GM12878 (cell line): ENCODE measurements around the gene ATP6AP2. TPM values are rescaled to one million over a fixed set of nuclear protein-coding genes. Genes with fewer than 3 reads are reported as not detected.

Experiments
- BCL3 ChIP-seq: IDR thresholded peaks from 2 replicates; pipeline ENCODE4 v1.6.1; 2011; ENCODE audit warnings: borderline replicate concordance, low read depth, mild to moderate bottlenecking, moderate library complexity, low read length; ENCODE audit not compliant: insufficient read depth, poor library complexity, severe bottlenecking
- EGR1 ChIP-seq, 2 experiments: IDR thresholded peaks; 1 replicate in 1 of 2; 2 replicates in 1 of 2; pipeline ENCODE4 v1.6.1; 2011 to 2012; ENCODE audit warnings: low read depth in 2 of 2, low read length in 2 of 2, borderline replicate concordance in 1 of 2, mild to moderate bottlenecking in 1 of 2, moderate library complexity in 1 of 2
- EP300 ChIP-seq, 2 experiments: fragments of 150-350 bp in 1 of 2; IDR thresholded peaks; 2 replicates each; pipeline ENCODE4 v1.6.1; 2011 to 2012; ENCODE audit warnings: low read depth in 2 of 2, low read length in 2 of 2, borderline replicate concordance in 1 of 2, improper control_type of control experiment in 1 of 2, inconsistent platforms in 1 of 2; ENCODE audit not compliant: control insufficient read depth in 1 of 2
- FOS ChIP-seq: IDR thresholded peaks from 3 replicates; pipeline ENCODE4 v1.6.1; 2011; ENCODE audit warnings: borderline replicate concordance; ENCODE audit not compliant: insufficient read length; ENCODE audit errors: extremely low read depth
- FOXM1 ChIP-seq: IDR thresholded peaks from 2 replicates; pipeline ENCODE4 v1.6.1; 2012; ENCODE audit warnings: low read depth, mild to moderate bottlenecking, inconsistent platforms, low read length, moderate library complexity
- JUND ChIP-seq: IDR thresholded peaks from 2 replicates; pipeline ENCODE4 v1.6.1; 2012; ENCODE audit warnings: low read depth, mild to moderate bottlenecking, low read length, improper control_type of control experiment, moderate library complexity
- MTA2 ChIP-seq: fragments of 450-650 bp; IDR thresholded peaks from 2 replicates; pipeline ENCODE4 v1.6.1; 2016; ENCODE audit warnings: low read depth, mild to moderate bottlenecking, moderate library complexity
- NKRF ChIP-seq: fragments of 450-650 bp; conservative IDR thresholded peaks from 2 replicates; pipeline ENCODE4 v1.6.1; 2017; ENCODE audit warnings: mild to moderate bottlenecking, moderate library complexity
- SMAD5 ChIP-seq: IDR thresholded peaks from 2 replicates; pipeline ENCODE4 v1.6.1; 2016; ENCODE audit warnings: antibody characterized with exemption, low read depth
- SMARCA5 ChIP-seq: fragments of 450-650 bp; IDR thresholded peaks from 2 replicates; pipeline ENCODE4 v1.6.1; 2017; ENCODE audit warnings: mild to moderate bottlenecking
- SREBF1 ChIP-seq: IDR thresholded peaks from 2 replicates; pipeline ENCODE4 v1.6.1; 2012; ENCODE audit warnings: mild to moderate bottlenecking, low read length
- SRF ChIP-seq, 2 experiments: IDR thresholded peaks; 2 replicates each; pipeline ENCODE4 v1.6.1; 2011; ENCODE audit warnings: low read depth in 2 of 2, low read length in 2 of 2, mild to moderate bottlenecking in 1 of 2, moderate library complexity in 1 of 2
- TCF7 ChIP-seq: IDR thresholded peaks from 2 replicates; pipeline ENCODE4 v1.6.1; 2014; ENCODE audit warnings: antibody characterized with exemption, borderline replicate concordance
- ZNF24 ChIP-seq: fragments of 450-650 bp; IDR thresholded peaks from 2 replicates; pipeline ENCODE4 v1.6.1; 2017; ENCODE audit warnings: antibody characterized with exemption, mild to moderate bottlenecking
- ZNF622 ChIP-seq: fragments of 450-650 bp; IDR thresholded peaks from 2 replicates; pipeline ENCODE4 v1.6.1; 2017; ENCODE audit warnings: mild to moderate bottlenecking, inconsistent platforms
- polyA plus RNA-seq, 11 experiments: library from polyadenylated mRNA; depleted of rRNA in 4 of 11; unstranded in 6 of 11; stranded (reverse) in 5 of 11; fragments of >200 nt; fragmentation: Nextera tagmentation in 4 of 11; fragmentation: Illumina TruSeq in 1 of 11; extraction: Ambion mirVana in 4 of 11; extraction: Trizol in 1 of 11; gene quantifications; 1 replicate in 1 of 11; 2 replicates in 10 of 11; pipeline versions ENCODE4 v1.2.1 to v1.2.3, GENCODE V29; 2011 to 2016; ENCODE audit warnings: inconsistent platforms in 2 of 11, missing spikeins in 2 of 11, low read depth in 1 of 11
- total RNA-seq, 4 experiments: library from RNA; depleted of rRNA in 3 of 4; stranded (reverse); fragments of >200 nt in 3 of 4; fragmentation: Illumina TruSeq in 1 of 4; extraction: Trizol in 1 of 4; gene quantifications; 2 replicates each; pipeline versions ENCODE4 v1.2.1 to v1.2.3, GENCODE V29; 2013 to 2021
- TF ChIP-seq, protein P1 (sequence below): fragments of 450-650 bp; IDR thresholded peaks from 2 replicates; pipeline ENCODE4 v1.6.1; 2017; ENCODE audit warnings: mild to moderate bottlenecking
- TF ChIP-seq, protein P2 (sequence below): IDR thresholded peaks from 2 replicates; pipeline ENCODE4 v1.6.1; 2012; ENCODE audit warnings: low read length, inconsistent platforms
- TF ChIP-seq, protein P3 (sequence below): fragments of 450-650 bp; IDR thresholded peaks from 2 replicates; pipeline ENCODE4 v1.6.1; 2017; ENCODE audit warnings: mild to moderate bottlenecking, moderate library complexity

Gene ATP6AP2
- total and polyA plus RNA-seq, 10 of the 15 experiments (the other 5 are each of a cell fraction or from before 2014, with no cell fraction given) = 36.3 to 141 (median 56.0) TPM

DNA sequence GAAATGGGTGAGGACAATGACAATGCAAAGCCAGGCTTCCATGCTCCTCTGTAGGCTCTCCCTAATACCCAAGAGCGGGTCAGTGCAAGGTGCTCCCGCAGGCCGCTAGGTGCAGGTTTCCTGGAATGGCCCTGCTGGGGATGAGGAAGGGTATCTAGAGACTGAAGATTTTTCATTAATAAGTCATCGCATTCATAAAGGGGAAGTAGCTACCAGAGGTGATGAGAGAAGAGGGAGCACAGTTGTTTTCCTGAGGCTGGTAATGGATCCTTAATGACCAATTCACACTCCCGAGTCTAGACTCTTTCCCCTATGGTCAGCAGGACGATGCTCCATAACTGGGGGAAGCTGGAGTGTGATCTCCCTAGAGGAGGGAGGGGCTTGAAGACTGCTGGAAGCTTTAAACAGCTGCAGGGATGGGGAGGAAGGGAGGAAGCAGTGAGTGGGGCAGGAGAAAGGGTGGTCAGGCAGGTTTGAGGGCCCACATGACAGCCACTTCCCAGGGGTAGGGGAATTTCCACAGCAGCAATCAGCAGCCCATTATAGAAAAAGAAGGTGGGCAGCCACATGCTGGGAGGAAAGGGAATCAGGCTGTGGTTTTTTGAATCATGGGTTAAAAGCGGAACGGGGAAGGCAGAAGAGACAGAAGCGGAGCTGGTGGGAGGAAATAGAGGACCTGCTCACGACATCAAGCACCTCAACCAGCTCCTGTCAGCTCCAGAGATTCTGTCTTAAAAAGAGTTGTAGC, 10.2 kb upstream of the ATP6AP2 start (continued):
- TF ChIP-seq NKRF (no peak), MTA2 (peak; percentile 69; the same call in 1 of the 2 replicates), FOXM1 (peak; percentile 70; the same call in 1 of the 2 replicates), SRF (IDR thresholded peaks at IDR 0.05; ENCODE audit: low read depth in 2 of 2, low read length in 2 of 2) (no peak), FOS (no peak), EP300 (IDR thresholded peaks at IDR 0.05; ENCODE audit: borderline replicate concordance in 1 of 2, control insufficient read depth in 1 of 2, low read depth in 2 of 2, low read length in 2 of 2) (peak in 1 of 2 experiments; percentile 46; a peak in 1 of 4 replicates), SREBF1 (no peak), SMAD5 (no peak), BCL3 (no peak), ZNF24 (no peak), TCF7 (no peak), EGR1 (IDR thresholded peaks at IDR 0.05; ENCODE audit: borderline replicate concordance in 1 of 2, low read depth in 2 of 2, low read length in 2 of 2) (no peak; a peak in 1 of 3 replicates), SMARCA5 (no peak), JUND (no peak), ZNF622 (no peak)
- TF ChIP-seq, protein P1, sequence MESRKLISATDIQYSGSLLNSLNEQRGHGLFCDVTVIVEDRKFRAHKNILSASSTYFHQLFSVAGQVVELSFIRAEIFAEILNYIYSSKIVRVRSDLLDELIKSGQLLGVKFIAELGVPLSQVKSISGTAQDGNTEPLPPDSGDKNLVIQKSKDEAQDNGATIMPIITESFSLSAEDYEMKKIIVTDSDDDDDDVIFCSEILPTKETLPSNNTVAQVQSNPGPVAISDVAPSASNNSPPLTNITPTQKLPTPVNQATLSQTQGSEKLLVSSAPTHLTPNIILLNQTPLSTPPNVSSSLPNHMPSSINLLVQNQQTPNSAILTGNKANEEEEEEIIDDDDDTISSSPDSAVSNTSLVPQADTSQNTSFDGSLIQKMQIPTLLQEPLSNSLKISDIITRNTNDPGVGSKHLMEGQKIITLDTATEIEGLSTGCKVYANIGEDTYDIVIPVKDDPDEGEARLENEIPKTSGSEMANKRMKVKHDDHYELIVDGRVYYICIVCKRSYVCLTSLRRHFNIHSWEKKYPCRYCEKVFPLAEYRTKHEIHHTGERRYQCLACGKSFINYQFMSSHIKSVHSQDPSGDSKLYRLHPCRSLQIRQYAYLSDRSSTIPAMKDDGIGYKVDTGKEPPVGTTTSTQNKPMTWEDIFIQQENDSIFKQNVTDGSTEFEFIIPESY = no peak
- TF ChIP-seq, protein P2, sequence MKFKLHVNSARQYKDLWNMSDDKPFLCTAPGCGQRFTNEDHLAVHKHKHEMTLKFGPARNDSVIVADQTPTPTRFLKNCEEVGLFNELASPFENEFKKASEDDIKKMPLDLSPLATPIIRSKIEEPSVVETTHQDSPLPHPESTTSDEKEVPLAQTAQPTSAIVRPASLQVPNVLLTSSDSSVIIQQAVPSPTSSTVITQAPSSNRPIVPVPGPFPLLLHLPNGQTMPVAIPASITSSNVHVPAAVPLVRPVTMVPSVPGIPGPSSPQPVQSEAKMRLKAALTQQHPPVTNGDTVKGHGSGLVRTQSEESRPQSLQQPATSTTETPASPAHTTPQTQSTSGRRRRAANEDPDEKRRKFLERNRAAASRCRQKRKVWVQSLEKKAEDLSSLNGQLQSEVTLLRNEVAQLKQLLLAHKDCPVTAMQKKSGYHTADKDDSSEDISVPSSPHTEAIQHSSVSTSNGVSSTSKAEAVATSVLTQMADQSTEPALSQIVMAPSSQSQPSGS = no peak; the same call in 1 of the 2 replicates
- TF ChIP-seq, protein P3, sequence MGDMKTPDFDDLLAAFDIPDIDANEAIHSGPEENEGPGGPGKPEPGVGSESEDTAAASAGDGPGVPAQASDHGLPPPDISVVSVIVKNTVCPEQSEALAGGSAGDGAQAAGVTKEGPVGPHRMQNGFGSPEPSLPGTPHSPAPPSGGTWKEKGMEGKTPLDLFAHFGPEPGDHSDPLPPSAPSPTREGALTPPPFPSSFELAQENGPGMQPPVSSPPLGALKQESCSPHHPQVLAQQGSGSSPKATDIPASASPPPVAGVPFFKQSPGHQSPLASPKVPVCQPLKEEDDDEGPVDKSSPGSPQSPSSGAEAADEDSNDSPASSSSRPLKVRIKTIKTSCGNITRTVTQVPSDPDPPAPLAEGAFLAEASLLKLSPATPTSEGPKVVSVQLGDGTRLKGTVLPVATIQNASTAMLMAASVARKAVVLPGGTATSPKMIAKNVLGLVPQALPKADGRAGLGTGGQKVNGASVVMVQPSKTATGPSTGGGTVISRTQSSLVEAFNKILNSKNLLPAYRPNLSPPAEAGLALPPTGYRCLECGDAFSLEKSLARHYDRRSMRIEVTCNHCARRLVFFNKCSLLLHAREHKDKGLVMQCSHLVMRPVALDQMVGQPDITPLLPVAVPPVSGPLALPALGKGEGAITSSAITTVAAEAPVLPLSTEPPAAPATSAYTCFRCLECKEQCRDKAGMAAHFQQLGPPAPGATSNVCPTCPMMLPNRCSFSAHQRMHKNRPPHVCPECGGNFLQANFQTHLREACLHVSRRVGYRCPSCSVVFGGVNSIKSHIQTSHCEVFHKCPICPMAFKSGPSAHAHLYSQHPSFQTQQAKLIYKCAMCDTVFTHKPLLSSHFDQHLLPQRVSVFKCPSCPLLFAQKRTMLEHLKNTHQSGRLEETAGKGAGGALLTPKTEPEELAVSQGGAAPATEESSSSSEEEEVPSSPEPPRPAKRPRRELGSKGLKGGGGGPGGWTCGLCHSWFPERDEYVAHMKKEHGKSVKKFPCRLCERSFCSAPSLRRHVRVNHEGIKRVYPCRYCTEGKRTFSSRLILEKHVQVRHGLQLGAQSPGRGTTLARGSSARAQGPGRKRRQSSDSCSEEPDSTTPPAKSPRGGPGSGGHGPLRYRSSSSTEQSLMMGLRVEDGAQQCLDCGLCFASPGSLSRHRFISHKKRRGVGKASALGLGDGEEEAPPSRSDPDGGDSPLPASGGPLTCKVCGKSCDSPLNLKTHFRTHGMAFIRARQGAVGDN = peak; percentile 19; the same call in 1 of the 2 replicates
